ENCODE results near the gene PRKCA. TPM values are rescaled to one million over a fixed set of nuclear protein-coding genes. Genes with fewer than 3 reads are reported as not detected.

The PRKCA gene
- total and polyA plus RNA-seq, 9 of the 15 experiments (the other 6 are each of a cell fraction or from before 2014, with no cell fraction given), result 3.2 to 33.0 (median 17.8) TPM

DNA sequence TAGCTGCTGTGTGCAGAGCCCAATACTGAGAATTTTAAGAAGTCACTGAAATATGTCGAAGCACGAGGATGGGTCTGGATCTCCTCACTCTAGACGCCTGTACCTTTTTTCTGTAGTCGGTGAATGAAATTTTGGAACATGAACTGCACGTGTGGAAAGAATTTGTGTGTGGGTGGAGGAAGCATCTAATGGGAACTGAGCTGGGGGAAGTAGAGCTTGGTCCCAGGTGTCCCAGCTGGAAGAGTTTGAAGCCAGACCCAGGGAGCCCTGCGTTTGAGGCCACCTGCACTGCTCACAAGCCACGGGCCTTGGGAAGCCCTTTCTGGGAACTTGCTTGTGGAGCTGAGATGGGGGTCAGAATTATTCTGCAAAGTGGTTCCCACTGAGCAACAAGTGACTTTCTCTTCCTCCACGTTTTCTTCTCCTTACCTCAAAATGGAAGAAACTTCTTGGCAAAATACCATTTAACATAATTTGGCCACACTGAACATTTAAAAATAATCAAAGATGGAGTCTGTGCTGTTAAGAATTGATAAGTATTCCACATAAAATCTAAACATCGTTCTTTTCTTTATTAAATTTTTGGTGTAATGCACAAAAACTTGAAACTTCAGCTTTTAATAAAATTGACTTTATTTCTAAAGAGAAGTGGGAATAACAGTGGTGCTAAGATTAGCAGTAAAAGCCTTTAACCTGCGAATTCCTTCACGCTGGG lies 163.8 kb downstream of the PRKCA start (continued):
- no peak for TF ChIP-seq ZKSCAN8 (CRISPR knock-in tag; IDR thresholded peaks at IDR 0.05)
- TF ChIP-seq HSF4 (CRISPR knock-in tag; IDR thresholded peaks at IDR 0.05; ENCODE audit: borderline replicate concordance), result 0 out of 2 replicates have a peak, but pooled peaks have one; percentile 63
- TF ChIP-seq NR4A1 (CRISPR knock-in tag; IDR thresholded peaks at IDR 0.05), result no peak
- peak; percentile 57; the same call in 1 of the 2 replicates for TF ChIP-seq NR4A1 (tag; IDR thresholded peaks at IDR 0.05)
- TF ChIP-seq, protein P1, sequence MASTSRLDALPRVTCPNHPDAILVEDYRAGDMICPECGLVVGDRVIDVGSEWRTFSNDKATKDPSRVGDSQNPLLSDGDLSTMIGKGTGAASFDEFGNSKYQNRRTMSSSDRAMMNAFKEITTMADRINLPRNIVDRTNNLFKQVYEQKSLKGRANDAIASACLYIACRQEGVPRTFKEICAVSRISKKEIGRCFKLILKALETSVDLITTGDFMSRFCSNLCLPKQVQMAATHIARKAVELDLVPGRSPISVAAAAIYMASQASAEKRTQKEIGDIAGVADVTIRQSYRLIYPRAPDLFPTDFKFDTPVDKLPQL (IDR thresholded peaks at IDR 0.05; ENCODE audit: extremely low read depth, insufficient read length), result no peak
- TF ChIP-seq ZNF644 (tag; IDR thresholded peaks at IDR 0.05; ENCODE audit: low read depth), result 0 out of 2 replicates have a peak, but pooled peaks have one; percentile 24
- no peak for TF ChIP-seq JUN (IDR thresholded peaks at IDR 0.05; ENCODE audit: borderline replicate concordance, low read depth, low read length)
- no peak for TF ChIP-seq JUN (CRISPR knock-in tag; IDR thresholded peaks at IDR 0.05; ENCODE audit: borderline replicate concordance)
- TF ChIP-seq HNRNPK (IDR thresholded peaks at IDR 0.05; ENCODE audit: low read depth, low read length, poor library complexity, severe bottlenecking), result no peak
- no peak for TF ChIP-seq SMARCC2 (IDR thresholded peaks at IDR 0.05; ENCODE audit: low read depth)
- TF ChIP-seq CBFA2T2 (conservative IDR thresholded peaks at IDR 0.05), result no peak
- TF ChIP-seq ID3 (CRISPR knock-in tag; IDR thresholded peaks at IDR 0.05), result no peak
- 0 out of 2 replicates have a peak, but pooled peaks have one; percentile 27 for TF ChIP-seq ID3 (tag; IDR thresholded peaks at IDR 0.05)
- TF ChIP-seq, protein P2, sequence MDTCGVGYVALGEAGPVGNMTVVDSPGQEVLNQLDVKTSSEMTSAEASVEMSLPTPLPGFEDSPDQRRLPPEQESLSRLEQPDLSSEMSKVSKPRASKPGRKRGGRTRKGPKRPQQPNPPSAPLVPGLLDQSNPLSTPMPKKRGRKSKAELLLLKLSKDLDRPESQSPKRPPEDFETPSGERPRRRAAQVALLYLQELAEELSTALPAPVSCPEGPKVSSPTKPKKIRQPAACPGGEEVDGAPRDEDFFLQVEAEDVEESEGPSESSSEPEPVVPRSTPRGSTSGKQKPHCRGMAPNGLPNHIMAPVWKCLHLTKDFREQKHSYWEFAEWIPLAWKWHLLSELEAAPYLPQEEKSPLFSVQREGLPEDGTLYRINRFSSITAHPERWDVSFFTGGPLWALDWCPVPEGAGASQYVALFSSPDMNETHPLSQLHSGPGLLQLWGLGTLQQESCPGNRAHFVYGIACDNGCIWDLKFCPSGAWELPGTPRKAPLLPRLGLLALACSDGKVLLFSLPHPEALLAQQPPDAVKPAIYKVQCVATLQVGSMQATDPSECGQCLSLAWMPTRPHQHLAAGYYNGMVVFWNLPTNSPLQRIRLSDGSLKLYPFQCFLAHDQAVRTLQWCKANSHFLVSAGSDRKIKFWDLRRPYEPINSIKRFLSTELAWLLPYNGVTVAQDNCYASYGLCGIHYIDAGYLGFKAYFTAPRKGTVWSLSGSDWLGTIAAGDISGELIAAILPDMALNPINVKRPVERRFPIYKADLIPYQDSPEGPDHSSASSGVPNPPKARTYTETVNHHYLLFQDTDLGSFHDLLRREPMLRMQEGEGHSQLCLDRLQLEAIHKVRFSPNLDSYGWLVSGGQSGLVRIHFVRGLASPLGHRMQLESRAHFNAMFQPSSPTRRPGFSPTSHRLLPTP (IDR thresholded peaks at IDR 0.05; ENCODE audit: borderline replicate concordance, extremely low read depth, insufficient read length), result no peak
- no peak for TF ChIP-seq SNRNP70 (optimal IDR thresholded peaks at IDR 0.05; ENCODE audit: low read depth, low read length)
- no peak for TF ChIP-seq ZNF583 (CRISPR knock-in tag; IDR thresholded peaks at IDR 0.05)
- TF ChIP-seq CBFA2T3 (IDR thresholded peaks at IDR 0.05), result no peak
- no peak for TF ChIP-seq ELF1 (tag; IDR thresholded peaks at IDR 0.05)
- no peak for TF ChIP-seq ATF2 (CRISPR knock-in tag; IDR thresholded peaks at IDR 0.05)

Measured in K562 (cell line).